HUES48 (cell line): Measurements from ENCODE around the gene RCC2.
A peak's percentile ranks its signal among the peaks of the same experiment; 100 is the strongest.
"Not testable (repeated sequence)": the region's sequence is repeated elsewhere in the genome, so short reads cannot be mapped to it uniquely, and the experiment has no call there.

Source experiments
- H3K27ac ChIP-seq: one replicate; pipeline ENCODE4 v1.7.0; 2013; ENCODE audit warnings: low read depth, low read length, inconsistent platforms
- H3K27me3 ChIP-seq: 2 replicates; pipeline ENCODE4 v1.6.1; 2013; ENCODE audit warnings: mild to moderate bottlenecking, low read length; ENCODE audit not compliant: control insufficient read depth, insufficient read depth
- H3K36me3 ChIP-seq: 2 replicates; pipeline ENCODE4 v1.6.1; 2013; ENCODE audit warnings: low read length; ENCODE audit not compliant: control insufficient read depth, insufficient read depth
- H3K4me1 ChIP-seq: 2 replicates; pipeline ENCODE4 v1.6.1; 2013; ENCODE audit warnings: mild to moderate bottlenecking, low read length; ENCODE audit not compliant: control insufficient read depth, insufficient read depth
- H3K4me3 ChIP-seq: 2 replicates; pipeline ENCODE4 v1.5.1; 2013; ENCODE audit warnings: mild to moderate bottlenecking, low read depth, low read length
- H3K9ac ChIP-seq: 2 replicates; pipeline ENCODE4 v1.6.1; 2013; ENCODE audit warnings: mild to moderate bottlenecking, low read depth, low read length, moderate library complexity
- H3K9me3 ChIP-seq: 2 replicates; pipeline ENCODE4 v1.6.1; 2013; ENCODE audit warnings: low read length; ENCODE audit not compliant: control insufficient read depth, insufficient read depth

RCC2 gene

DNA sequence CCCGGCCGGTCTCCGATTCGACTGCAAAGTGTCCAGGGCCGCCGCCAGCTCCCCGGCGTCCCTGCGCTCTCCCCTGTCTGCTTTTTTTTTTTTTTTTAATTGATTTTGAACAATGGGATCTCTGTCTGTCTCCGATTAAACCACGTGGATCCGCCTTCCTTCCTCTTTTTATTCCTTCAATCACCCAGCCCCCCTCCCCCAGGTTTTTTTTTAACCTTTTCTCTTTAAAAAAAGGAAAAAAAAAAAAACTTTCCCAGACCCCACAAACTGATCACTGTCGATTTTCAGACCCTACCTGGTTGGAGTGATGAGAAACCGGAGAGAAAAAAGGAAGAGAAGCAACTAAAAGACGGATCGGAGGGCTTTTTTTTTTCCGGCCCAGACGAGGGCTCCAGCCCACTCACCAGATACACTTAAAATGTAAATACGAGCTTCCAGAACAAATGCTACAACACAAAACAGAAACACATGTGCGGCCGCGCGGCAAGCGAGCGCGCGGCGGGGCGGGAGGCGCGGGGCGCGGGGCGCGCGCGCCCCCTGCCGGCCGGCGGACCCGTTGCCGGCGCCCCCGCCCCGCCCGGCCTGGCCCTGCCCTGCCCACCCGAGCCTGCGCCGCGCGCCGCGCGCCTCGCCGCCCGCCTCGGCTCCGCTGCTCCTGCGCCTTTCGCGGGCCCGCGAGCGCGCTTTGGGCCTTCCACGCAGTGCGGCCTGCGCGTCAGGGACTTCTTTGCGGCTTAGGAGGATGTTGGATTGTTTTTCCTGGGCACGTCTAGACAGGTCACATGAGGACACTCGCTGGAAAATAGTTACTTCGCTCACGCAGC lies at the start of gene RCC2:
TSS of gene RCC2 (minus strand) at position 428 of the 824 bp plus-strand sequence. CDS start 1,163 bp downstream, outside the sequence.
- peaks cover 28% of the 10 kb centered on the region for H3K36me3 ChIP-seq
- peaks cover 49% of the 10 kb centered on the region for H3K4me1 ChIP-seq
- peak within 1 kb of the TSS; percentile 98 for H3K9ac ChIP-seq
- no peaks in the 10 kb centered on the region for H3K9me3 ChIP-seq
- H3K27ac ChIP-seq, result peak within 1 kb of the TSS; percentile 95
- H3K4me3 ChIP-seq, result peak within 1 kb of the TSS; percentile 95
- peaks cover 11% of the 10 kb centered on the region for H3K27me3 ChIP-seq

DNA sequence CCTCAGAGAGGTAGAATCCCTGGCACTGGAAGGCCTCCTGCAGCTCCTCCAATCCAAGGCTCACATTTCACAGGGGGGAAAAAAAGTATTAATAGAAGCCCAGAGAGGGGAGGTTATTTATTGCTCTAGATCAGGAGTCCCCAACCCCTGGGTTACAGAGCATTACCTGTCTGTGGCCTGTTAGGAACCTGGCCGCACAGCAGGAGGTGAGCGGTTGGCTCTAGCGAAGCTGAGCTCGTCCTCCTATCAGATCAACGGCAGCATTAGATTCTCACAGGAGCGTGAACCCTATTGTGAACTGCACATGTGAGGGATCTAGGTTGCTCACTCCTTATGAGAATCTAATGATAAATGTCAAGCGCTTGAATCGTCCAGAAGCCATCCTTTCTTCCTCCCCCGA lies 46.8 kb upstream of the RCC2 start:
- no peak overlapping the region for H3K9ac ChIP-seq
- H3K27me3 ChIP-seq, result no peaks in the 10 kb centered on the region
- H3K36me3 ChIP-seq, result no peaks in the 10 kb centered on the region
- no peak overlapping the region for H3K27ac ChIP-seq
- no peak overlapping the region for H3K4me3 ChIP-seq
- H3K4me1 ChIP-seq, result no peaks in the 10 kb centered on the region
- no peaks in the 10 kb centered on the region for H3K9me3 ChIP-seq

GRCh38 chr1:17485281-17485680 lies 45.8 kb upstream of the RCC2 start:
- Histone ChIP-seq H3K4me3 (no peak overlapping the region), H3K9ac (no peak overlapping the region), H3K27me3 (no peaks in the 10 kb centered on the region), H3K27ac (no peak overlapping the region), H3K36me3 (no peaks in the 10 kb centered on the region), H3K9me3 (no peaks in the 10 kb centered on the region), H3K4me1 (no peaks in the 10 kb centered on the region)

GRCh38 chr1:17481981-17482380 lies 42.5 kb upstream of the RCC2 start:
- H3K27me3 ChIP-seq, H3K27ac ChIP-seq, H3K9me3 ChIP-seq, H3K9ac ChIP-seq, H3K4me1 ChIP-seq, H3K36me3 ChIP-seq, H3K4me3 ChIP-seq: not testable (repeated sequence)

DNA sequence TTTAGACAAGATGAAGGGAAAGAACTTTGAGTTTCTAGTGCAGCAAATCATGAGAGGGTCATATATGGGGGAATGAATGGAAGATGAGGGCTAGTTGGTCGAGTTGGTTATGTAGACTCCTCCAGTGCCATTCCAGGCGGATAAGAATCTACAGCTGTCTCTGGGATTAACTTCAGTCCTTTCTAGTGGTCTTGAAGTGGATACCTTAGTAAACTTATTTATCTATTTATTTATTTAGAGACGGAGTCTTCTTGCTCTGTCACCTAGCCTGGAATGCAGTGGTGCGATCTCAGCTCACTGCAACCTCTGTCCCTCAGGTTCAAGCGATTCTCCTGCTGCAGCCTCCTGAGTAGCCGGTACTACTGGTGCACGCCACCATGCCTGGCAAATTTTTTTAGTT lies 41.4 kb upstream of the RCC2 start:
- no peak overlapping the region for H3K4me3 ChIP-seq
- no peaks in the 10 kb centered on the region for H3K36me3 ChIP-seq
- H3K9ac ChIP-seq, result no peak overlapping the region
- peaks cover 4% of the 10 kb centered on the region; the same call in 1 of the 2 replicates for H3K4me1 ChIP-seq
- no peaks in the 10 kb centered on the region for H3K27me3 ChIP-seq
- H3K9me3 ChIP-seq, result no peaks in the 10 kb centered on the region
- H3K27ac ChIP-seq, result no peak overlapping the region

- Histone ChIP-seq H3K27ac (no peak overlapping the region), H3K9me3 (no peaks in the 10 kb centered on the region), H3K4me3 (no peak overlapping the region), H3K36me3 (no peaks in the 10 kb centered on the region), H3K27me3 (no peaks in the 10 kb centered on the region), H3K9ac (no peak overlapping the region), H3K4me1 (peaks cover 13% of the 10 kb centered on the region)
These were observed 36.3 kb upstream of the RCC2 start for GRCh38 chr1:17475752-17476151.

DNA sequence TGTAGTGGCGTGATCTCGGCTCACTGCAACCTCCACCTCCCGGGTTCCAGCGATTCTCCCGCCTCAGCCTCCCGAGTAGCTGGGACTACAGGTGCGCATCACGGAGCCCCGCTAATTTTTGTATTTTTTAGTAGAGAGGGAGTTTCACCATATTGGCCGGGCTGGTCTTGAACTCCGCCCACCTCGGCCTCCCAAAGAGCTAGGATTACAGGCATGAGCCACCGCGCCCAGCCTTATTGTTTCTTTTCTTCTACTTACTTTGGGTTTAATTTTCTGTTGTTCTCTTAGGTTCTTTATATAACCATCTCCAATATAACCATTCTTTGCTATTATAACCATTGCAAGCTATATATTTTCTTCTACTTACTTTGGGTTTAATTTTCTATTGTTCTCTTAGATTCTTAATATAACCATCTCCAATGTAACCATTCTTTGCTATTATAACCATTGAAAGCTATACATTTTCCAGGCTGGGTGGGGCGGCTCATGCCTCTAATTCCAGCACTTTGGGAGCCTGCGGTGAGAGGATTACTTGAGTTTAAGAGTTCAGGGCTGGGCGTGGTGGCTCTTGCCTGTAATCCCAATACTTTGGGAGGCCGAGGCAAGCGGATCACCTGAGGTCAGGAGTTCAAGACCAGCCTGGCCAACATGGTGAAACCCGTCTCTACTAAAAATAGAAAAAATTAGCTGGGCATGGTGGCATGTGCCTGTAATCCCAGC lies 35.5 kb upstream of the RCC2 start:
- not testable (repeated sequence) for H3K27ac ChIP-seq, H3K4me3 ChIP-seq, H3K27me3 ChIP-seq

DNA sequence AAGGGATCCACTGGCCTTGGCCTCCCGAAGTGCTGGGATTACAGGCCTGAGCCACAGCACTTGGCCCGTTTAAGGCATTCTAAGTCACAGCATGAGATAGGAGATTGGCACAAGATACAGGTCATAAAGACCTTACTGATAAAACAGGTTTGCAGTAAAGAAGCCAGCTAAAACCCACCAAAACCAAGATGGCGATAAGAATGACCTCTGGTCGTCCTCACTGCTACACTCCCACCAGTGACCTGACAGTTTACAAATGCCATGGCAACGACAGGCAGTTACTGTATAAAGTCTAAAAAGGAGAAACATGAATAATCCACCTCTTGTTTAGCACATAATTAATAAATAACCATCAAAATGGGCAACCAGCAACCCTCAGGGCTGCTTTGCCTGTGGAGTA lies 33.3 kb upstream of the RCC2 start:
- H3K4me1 ChIP-seq, result peaks cover 24% of the 10 kb centered on the region
- H3K27me3 ChIP-seq, result no peaks in the 10 kb centered on the region
- no peak overlapping the region for H3K9ac ChIP-seq
- H3K36me3 ChIP-seq, result no peaks in the 10 kb centered on the region
- H3K27ac ChIP-seq, result no peak overlapping the region
- no peak overlapping the region for H3K4me3 ChIP-seq
- no peaks in the 10 kb centered on the region for H3K9me3 ChIP-seq

More for the DNA sequence above, 35.5 kb upstream of the RCC2 start:
- peaks cover 18% of the 10 kb centered on the region for H3K4me1 ChIP-seq
- H3K9ac ChIP-seq, H3K9me3 ChIP-seq, H3K36me3 ChIP-seq: not testable (repeated sequence)

- Histone ChIP-seq H3K27ac (peak overlapping the region; percentile 99), H3K4me3 (no peak overlapping the region), H3K4me1 (peaks cover 21% of the 10 kb centered on the region), H3K36me3 (no peaks in the 10 kb centered on the region), H3K9me3 (no peaks in the 10 kb centered on the region), H3K27me3 (no peaks in the 10 kb centered on the region), H3K9ac (no peak overlapping the region)
These were observed 31.9 kb upstream of the RCC2 start for GRCh38 chr1:17471393-17471792.

- H3K4me3 ChIP-seq, result peak overlapping the region; percentile 49
- H3K9me3 ChIP-seq, result no peaks in the 10 kb centered on the region
- H3K27ac ChIP-seq, result peak overlapping the region; percentile 99
- peak overlapping the region; percentile 67 for H3K9ac ChIP-seq
- H3K27me3 ChIP-seq, result no peaks in the 10 kb centered on the region
- H3K36me3 ChIP-seq, result no peaks in the 10 kb centered on the region
- H3K4me1 ChIP-seq, result peaks cover 21% of the 10 kb centered on the region
These were observed 30.7 kb upstream of the RCC2 start for GRCh38 chr1:17470021-17470799.
